Superior temporal gyrus (tissue), 1 donor: Measurements from ENCODE around the gene IL12B.
"Not testable (repeated sequence)": the region's sequence is repeated elsewhere in the genome, so short reads cannot be mapped to it uniquely, and the experiment has no call there.

Source experiments
- DNase-seq: peaks from one replicate; pipeline ENCODE4 v3.0.0-alpha.2; 2016; ENCODE audit errors: extremely low spot score

Gene IL12B

DNA sequence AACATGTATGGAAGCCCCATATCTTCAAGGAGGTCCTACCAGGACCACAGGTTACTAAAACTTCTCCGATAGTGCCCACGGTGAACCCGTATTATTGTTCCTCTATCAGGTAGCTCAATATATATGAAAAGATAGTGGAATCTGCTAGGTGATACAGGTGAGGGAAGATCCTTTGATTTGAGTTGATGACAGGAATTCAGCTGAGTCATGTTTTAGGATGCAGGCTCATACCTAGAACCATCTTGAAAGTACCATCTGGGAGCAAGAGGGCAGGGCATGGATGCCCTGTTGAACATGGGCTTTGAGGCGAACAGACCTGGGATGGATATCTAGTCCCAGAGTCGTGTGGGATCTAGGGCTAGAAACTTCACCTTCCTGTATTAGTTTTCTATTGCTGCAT is 35.4 kb downstream of the IL12B start:
- DNase-seq = no peak

DNA sequence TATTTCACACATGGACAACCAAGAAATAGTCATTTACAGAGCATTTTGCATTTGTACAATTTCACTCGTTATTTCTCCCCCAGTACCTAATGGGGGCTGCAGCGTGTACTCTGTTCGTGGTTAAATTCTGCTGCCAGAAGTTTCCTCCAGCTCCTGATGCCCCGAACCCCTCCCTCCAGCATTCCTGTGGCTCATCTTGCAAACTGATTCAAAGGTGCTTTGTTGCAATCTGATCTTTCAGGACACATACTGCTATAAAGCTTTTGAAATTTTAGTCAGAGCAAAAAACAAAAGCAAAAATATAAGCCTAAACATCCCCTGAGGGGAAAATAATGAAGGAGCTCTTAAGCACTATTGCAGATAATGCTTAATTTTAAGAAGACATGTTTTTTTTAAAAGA is 39.5 kb downstream of the IL12B start:
- DNase-seq = no peak

GRCh38 chr5:159286420-159287035 is 43.8 kb downstream of the IL12B start:
- DNase-seq = peak; percentile 79

DNA sequence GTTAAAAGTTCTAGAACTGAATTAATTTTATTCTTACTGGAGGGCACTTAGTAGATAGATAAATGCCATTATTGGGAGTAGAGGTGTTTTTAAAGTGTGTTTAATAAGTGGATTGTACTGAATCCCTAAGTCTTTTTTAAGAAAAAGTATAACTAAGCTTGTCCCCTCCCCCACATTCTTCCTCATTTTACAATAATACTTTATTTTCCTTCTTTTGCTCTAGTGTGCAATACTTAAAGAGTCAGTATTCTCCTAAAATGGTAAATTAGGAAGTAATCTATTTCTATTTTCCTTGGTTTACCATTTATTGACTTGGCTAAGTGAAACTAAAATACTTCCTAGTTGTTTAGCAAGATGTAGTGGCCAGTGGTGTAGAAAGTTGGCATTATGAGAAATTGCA is 55.6 kb downstream of the IL12B start:
- no peak for DNase-seq

- no peak for DNase-seq
Observed at GRCh38 chr5:159273923-159274322, 56.4 kb downstream of the IL12B start.

GRCh38 chr5:159269723-159270122 is 60.6 kb downstream of the IL12B start:
- no peak for DNase-seq

DNA sequence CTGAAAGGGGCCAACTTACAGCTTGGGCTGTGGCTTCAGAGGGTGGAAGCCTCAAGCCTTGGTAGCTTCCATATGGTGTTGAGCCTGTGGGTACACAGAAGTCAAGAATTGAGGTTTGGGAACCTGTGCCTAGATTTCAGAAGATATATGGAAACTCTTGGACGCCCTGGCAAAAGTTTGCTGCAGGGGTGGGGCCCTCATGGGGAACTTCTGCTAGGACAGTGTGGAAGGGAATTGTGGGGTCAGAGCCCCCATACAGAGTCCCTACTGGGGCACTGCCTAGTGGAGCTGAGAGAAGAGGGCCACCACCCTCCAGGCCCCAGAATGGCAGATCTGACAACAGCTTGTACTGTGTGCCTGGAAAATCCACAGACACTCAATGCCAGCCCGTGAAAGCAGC is 63.5 kb downstream of the IL12B start:
- not testable (repeated sequence) for DNase-seq
